Astrocyte (in vitro differentiated cells and primary cell): ENCODE results near the gene IQGAP2.

Experiments used
- EZH2 ChIP-seq: IDR thresholded peaks from 2 replicates; pipeline ENCODE4 v1.6.1; 2012; ENCODE audit warnings: mild to moderate bottlenecking, low read length, inconsistent platforms; ENCODE audit not compliant: insufficient read depth
- TF ChIP-seq, protein P1 (sequence below): IDR thresholded peaks from 2 replicates; pipeline ENCODE4 v1.5.1; 2011; ENCODE audit warnings: low read depth, mild to moderate bottlenecking, inconsistent platforms, low read length, moderate library complexity; ENCODE audit not compliant: insufficient read depth

DNA sequence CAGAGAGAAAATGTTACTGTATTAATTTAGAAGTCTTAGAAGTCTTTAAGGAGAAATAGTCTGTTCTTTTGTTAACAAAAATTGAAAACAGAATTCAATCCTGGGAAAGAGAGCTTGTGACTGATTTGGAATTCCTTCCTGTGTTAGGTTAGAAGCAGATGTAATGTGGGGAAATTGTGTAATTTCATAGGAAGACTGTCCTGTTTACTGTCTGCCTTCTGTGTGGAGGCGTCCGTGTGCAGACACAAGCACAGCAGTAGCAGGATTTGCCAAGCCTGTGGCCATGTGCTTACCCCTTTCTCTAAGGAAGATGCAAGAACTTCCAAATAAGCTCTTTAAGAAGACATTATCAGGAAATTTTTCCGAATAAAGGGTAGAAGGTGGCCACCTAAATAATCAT is 276.1 kb downstream of the IQGAP2 start:
- TF ChIP-seq, protein P1, sequence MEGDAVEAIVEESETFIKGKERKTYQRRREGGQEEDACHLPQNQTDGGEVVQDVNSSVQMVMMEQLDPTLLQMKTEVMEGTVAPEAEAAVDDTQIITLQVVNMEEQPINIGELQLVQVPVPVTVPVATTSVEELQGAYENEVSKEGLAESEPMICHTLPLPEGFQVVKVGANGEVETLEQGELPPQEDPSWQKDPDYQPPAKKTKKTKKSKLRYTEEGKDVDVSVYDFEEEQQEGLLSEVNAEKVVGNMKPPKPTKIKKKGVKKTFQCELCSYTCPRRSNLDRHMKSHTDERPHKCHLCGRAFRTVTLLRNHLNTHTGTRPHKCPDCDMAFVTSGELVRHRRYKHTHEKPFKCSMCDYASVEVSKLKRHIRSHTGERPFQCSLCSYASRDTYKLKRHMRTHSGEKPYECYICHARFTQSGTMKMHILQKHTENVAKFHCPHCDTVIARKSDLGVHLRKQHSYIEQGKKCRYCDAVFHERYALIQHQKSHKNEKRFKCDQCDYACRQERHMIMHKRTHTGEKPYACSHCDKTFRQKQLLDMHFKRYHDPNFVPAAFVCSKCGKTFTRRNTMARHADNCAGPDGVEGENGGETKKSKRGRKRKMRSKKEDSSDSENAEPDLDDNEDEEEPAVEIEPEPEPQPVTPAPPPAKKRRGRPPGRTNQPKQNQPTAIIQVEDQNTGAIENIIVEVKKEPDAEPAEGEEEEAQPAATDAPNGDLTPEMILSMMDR = no peak
- no peak for TF ChIP-seq EZH2
